DMS53 treated with DMSO at 0.1 percent for 48 hours (cell line): ENCODE results near the gene GPS2.

Source experiments
- DNase-seq: peaks from one replicate; lab custom pipeline; 2025; ENCODE audit not compliant: unreplicated experiment; lab: John Stamatoyannopoulos, UW

Gene GPS2

GRCh38 chr17:7293816-7294613, 21.1 kb downstream of the GPS2 start:
- peak; percentile 21 for DNase-seq

GRCh38 chr17:7293159-7293558, 22.0 kb downstream of the GPS2 start:
- no peak for DNase-seq

GRCh38 chr17:7292729-7293128, 22.4 kb downstream of the GPS2 start:
- no peak for DNase-seq

GRCh38 chr17:7292194-7292593, 23.0 kb downstream of the GPS2 start:
- DNase-seq: no peak

- no peak for DNase-seq
Measured at GRCh38 chr17:7290685-7291084, 24.5 kb downstream of the GPS2 start.

GRCh38 chr17:7290166-7290565, 25.0 kb downstream of the GPS2 start:
- no peak for DNase-seq

- DNase-seq: no peak
Measured at GRCh38 chr17:7289256-7290032, 25.7 kb downstream of the GPS2 start.

GRCh38 chr17:7285679-7286078, 29.5 kb downstream of the GPS2 start:
- DNase-seq: no peak

GRCh38 chr17:7284911-7285310, 30.2 kb downstream of the GPS2 start:
- no peak for DNase-seq

GRCh38 chr17:7283471-7284216, 31.5 kb downstream of the GPS2 start:
- DNase-seq: no peak

- DNase-seq: no peak
Measured at GRCh38 chr17:7282752-7283321, 32.3 kb downstream of the GPS2 start.

GRCh38 chr17:7281953-7282751, 33.0 kb downstream of the GPS2 start:
- DNase-seq: no peak

- peak; percentile 84 for DNase-seq
Measured at GRCh38 chr17:7281074-7281952, 33.8 kb downstream of the GPS2 start, which contains the start of gene SLC2A4. TSS of gene SLC2A4 (plus strand) at chr17:7281718. CDS start at chr17:7281935, 217 bp downstream.

GRCh38 chr17:7280519-7281073, 34.6 kb downstream of the GPS2 start:
- DNase-seq: peak; percentile 94

GRCh38 chr17:7279448-7279847, 35.7 kb downstream of the GPS2 start:
- no peak for DNase-seq

GRCh38 chr17:7266784-7267183, 48.4 kb downstream of the GPS2 start:
- no peak for DNase-seq

GRCh38 chr17:7263801-7264078, 51.4 kb downstream of the GPS2 start:
- DNase-seq: no peak

GRCh38 chr17:7262935-7263800, 52.0 kb downstream of the GPS2 start:
- DNase-seq: peak; percentile 48
